ENCODE measurements around the gene TACR1.
"Not testable (repeated sequence)": the region's sequence is repeated elsewhere in the genome, so short reads cannot be mapped to it uniquely, and the experiment has no call there.

Gene TACR1

DNA sequence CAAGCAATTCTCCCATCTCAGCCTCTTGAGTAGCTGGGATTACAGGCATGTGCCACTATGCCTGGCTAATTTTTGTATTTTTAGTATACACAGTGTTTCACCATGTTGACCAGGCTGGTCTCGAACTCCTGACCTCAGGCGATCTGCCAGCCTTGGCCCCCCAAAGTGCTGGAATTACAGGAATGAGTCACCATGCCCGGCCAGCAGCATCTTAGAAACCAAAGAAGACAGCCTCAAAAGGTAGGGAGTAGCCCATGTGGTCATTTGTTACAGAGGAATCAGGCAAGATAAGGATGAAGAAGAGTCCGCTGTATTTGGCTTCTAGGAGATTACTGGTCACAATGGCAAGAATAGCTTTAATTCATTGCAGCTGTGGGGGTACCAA, 53.1 kb downstream of the TACR1 start:
- not testable (repeated sequence) for DNase-seq (ENCODE audit: low spot score)

DNA sequence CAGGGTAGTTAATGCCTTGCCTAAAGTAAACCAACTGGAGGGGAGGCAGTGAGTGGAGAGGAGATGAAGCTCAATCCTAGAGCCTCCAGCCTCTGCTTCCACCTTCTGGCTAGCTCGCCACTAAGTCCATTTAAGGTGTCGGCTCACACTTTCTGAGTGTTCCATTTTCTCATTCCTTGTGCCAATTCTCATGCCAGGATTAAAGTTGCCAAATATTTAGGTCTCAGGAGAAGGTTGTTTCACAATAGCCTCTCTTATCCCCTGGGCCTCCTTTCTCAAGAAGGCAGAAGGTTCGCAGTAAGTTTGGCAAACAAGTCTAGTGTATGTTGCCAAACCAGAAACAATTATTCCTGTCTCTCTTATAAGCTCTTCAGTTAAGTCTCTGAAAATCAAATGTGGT, 57.2 kb downstream of the TACR1 start:
- no peak for DNase-seq (ENCODE audit: low spot score)

DNA sequence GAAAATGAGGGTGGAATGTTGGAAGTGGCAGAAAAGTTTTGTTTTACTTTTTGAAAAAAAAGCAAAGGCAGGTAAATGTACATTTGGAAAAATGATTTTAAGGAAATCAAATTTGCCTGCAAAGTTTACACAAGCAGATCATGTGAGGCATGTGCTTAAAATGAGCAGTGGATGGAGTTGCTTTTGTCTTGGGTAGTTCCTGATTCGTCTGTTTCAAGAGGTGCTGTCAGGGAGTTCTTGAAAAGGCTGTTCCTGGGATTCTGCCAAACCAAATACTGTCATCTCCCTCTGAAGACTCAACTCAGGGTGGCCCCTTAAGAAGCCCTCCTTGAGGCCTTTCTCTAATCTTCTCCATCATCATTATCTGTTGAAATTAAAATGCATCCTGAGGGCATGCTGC, 59.0 kb downstream of the TACR1 start:
- no peak for DNase-seq (ENCODE audit: low spot score)

DNA sequence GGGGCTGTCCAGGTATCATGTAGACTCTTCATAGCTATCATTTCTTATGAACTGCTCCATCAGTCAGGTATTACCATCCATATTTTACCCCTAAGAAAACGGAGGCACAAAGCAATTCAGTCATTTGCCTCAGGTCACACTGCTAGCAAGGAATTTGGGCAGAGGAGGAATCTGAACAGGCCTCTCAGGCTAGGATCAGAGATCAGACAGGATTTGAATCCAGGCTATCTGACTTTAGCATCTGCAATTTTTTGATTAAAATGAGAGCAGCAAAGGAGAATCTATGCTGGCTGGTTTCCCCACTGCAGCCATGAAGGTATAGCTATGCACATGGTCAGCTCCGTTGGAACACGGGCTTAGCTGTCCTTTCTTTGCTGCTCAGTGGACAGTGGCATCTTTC, 60.1 kb downstream of the TACR1 start:
- no peak for DNase-seq (ENCODE audit: low spot score)

DNA sequence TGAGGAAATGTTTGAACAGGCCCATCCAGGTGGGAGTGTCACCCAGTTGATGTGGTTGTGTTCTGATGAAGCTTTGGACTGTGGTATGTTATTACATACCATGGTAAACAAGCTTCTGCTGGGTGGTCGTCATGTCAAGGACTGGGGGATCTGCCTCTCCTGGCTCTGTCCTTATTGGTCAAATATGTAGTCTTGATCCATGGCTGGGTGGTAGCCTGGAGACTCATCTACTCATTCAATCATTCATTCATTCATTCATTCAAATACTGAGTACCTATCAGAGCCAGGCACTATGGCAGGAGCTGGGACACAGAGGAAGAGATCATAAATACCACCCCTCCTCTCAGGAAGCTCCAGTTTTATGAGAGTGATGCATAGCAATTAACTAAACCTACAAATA, 60.8 kb downstream of the TACR1 start:
- DNase-seq (ENCODE audit: low spot score) = no peak

DNA sequence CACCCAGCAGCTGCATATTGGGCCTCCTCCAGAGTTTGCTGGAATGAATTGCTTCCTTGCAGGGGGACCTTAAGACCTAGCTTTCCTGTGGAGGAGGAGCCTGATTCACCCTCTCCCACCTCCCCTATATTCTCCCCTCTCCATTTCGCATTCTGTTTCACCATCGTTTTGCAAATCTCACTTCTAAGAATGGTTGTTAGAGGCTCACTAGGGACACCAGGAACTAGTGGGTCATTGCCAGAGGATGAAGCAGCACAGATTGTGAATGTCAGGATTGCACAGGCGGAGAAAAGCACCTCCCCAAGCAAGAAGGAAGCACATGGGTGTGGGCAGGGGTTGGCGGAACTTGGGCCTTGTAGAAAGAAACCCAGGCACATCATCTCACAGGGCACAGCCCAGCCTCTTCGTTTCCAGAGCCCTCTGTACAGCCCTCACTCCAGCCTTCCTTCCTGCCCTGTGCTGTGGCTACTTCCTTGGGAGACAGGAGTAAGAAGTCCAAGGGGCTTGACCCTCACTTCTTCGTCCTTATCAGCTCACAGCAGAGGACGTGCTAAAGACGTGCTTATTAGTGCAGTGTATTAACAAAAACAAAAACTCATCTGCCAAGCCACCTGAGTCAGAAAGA, 63.4 kb downstream of the TACR1 start:
- DNase-seq (ENCODE audit: low spot score) = no peak

DNA sequence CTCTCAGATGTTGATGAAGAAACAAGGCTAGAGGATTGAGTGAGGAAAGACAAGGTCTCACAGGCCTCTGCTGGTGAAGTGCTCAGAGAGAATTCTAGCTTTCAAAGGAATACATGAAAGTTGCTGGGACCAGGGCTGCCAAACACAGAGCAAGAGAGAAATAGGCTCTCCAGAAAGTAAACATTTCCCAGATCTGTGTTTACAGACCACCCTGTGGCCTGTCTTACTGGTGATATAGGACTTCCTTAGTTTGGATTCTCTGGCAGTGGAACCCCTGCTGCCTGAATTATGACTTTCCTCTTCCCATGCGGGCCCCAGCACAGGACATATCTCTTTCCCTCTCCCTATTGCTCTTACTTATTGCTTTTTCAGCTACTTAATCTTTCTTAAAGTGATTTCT, 64.5 kb downstream of the TACR1 start:
- no peak for DNase-seq (ENCODE audit: low spot score)

DNA sequence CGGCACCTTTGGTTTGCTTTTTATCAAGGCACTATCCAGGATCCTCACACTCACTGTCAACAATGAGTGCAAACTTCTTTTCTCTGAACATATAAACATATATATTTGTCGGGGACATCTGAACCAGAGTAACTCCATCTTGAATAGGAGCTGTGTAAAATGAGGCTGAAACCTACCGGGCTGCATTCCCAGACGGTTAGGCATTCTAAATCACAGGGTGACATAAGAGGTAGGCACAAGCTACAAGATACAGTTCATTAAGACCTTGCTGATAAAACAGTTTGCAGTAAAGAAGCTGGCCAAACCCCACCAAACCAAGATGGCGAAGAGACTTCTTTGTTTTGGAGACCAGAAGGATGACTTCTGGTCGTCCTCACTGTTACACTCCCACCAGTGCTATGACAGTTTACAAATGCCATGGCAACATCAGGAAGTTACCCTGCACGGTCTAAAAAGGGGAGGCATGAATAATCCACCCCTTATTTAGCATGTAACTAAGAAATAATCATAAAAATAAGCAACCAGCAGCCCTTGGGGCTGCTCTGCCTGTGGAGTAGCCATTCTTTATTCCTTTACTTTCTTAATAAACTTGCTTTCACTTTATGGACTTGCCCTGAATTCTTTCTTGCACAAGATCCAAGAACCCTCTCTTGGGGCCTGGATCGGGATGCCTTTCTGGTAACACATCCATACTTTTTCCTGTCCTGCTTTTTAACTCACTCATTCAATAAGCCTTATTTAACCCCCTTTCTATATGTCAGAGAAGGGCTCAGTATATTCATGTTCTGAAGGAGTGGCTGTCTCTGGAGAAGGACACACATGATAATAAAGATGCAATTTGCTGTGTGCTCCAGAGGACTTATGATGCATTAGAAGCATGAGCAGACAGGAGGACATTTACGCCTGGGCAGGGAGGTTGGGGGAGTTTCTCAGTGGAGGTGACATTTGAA, 65.4 kb downstream of the TACR1 start:
- no peak for DNase-seq (ENCODE audit: low spot score)

DNA sequence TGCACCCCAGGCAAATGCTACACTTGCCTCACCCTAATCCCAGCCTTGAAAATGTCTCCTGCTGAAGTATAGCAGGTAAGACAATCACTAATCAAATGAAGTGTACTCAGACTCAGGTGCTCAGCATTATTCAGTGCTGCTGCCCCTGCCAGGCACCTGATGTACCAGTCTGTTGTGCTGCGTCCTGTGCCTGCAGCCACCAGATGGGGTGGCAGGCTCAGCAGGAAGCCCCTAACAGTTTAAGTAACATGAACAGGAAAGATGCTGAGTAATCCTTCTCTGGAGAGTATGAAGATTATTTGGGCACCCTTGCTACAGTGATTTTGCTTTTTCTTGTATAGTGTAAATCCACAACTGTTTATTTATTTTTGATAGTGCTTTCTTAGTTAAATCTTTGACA, 69.1 kb downstream of the TACR1 start:
- no peak for DNase-seq (ENCODE audit: low spot score)

DNA sequence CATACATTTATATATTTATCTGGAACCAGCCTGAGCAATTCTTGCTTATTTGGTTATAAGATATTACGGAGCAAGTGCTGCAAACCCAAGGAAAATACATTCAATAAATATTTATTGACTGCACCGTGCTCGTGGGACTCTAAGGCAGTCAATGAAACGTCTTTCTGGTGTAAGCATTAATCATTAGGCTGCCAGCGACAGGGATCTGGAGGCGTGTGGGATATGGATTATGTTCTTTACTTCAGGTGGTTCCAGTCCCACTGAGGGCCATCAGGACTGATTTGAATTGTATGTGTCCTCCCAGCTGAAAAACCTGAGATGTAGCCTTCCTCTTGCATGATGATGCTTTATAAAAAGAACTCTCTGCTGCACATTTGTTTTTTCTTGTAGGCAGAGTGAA, 75.4 kb downstream of the TACR1 start:
- DNase-seq (ENCODE audit: low spot score) = no peak

DNA sequence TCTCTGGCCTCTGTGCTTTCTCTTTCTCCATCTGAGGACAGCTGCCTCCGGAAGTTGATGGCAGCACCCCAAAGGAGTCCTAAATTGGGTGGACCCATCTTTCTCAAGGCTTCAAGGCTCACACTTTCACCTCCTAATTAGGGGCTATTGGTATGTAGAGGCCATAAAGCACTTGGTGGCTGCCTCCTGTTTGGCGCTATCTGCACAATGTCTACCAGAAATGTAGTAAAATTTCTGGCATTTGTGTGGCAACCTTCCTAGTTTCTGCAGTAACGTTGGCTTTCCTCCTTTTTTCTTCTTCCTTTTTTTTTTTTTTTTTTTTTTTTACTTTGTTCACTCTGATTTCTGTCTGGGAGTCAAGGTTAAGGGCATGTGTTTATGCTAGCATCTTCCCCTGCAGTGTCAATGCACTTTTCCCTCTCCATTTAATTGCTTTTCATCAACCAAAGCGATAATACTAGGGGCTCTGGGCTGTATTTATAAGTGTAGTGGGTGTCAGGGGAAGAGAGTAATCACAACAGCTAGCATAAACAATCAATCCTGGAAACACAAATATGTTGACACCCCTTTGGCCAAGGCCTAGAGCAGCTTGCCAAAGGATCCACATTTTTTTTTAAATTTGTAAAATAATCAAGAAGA, 86.0 kb downstream of the TACR1 start:
- no peak for DNase-seq (ENCODE audit: low spot score)

DNA sequence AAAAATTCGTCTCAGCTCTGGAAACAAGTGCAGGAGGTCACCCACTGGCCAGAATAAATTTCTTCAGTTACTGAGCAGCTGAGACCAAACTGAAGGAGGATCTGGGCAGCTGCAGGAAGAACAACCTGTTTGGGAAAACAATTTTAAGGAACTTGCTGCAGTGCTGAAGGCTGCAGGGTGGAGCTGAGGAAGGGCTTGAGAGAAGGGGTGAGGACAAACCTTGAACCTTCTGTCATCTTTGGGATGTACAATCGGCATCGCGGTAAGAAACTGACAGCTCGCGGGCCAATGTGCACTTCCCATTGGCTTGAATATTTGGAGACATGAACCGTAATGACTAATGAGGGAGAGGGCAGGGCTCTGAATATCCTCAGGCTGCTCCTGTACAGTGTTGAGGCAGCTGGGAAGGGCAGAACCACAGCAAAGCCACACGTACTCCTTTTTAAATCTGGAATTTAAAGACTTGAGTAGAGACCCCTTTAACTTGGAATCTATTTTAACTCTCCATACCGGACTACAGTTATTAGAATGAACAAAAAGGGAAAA, 90.3 kb downstream of the TACR1 start:
- DNase-seq (ENCODE audit: low spot score) = no peak

DNA sequence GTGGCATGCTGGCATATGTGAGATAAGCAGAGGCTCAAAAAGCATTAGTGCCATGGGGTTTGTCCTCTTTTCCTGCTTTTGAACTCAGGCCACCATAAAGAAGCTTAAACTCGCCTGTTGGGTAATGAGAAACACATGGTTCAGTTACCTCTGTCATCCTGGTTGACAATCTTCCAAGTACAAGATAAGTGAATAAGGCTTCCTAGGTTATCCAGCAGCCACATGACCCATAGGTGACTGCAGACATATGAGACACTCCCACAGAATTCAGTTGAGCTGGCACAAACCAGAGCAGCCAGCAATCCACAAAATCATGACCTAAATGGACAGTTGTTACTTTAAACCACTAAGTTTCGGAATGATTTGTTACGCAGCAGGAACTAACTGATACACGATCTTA, 97.3 kb downstream of the TACR1 start:
- no peak for DNase-seq (ENCODE audit: low spot score)

DNA sequence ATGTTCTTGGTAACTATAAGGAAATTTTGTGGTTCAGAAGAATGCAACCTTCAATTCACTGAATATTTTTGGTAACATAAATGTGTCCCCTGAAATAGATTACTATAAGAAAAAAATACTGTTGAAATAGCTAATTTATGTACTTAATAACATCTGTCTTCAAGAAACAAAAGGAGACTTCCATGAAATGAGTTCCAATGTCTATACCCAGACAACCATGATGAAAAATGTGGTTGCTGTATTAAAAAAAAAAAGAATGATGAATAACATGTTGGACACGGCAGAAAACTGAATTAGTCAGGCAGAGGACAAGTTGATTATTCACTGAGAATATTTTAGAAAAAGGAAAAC, 98.5 kb downstream of the TACR1 start:
- DNase-seq (ENCODE audit: low spot score) = no peak

DNA sequence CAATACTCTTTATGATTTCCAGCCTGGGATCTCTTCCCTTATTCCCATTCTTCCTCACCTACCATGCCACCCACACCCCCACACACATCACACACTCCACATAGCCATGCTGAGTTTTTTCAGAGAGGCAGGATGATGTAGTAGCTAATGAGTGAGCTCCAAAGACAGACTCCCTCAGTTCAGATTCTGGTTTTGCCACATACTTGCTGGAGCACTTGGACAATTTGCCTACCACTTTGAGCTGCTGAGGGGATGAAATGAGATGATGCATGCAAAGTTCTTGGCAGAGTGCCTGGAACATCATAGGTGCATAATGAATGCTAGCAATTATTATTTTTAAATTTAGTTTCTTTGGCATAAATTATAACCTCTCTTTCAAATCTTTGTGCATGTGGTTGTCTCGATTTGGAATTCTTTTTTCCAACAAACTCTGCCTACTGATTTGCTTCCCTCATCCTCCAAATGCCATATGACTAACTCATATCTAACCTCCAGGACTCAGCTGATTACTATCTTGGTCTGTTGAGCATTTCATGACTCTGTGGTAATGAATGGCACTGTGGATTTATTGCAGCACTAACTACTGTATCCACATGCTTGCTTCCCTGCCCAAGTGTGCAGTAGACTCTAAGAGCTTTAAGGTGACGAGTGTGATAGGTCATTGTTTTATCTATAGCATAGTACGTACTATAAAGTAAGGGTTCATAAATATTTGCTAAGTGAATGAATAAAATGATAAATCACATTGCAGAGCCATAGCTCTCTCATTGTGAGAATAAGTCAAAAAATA, 99.1 kb downstream of the TACR1 start:
- no peak for DNase-seq (ENCODE audit: low spot score)

DNA sequence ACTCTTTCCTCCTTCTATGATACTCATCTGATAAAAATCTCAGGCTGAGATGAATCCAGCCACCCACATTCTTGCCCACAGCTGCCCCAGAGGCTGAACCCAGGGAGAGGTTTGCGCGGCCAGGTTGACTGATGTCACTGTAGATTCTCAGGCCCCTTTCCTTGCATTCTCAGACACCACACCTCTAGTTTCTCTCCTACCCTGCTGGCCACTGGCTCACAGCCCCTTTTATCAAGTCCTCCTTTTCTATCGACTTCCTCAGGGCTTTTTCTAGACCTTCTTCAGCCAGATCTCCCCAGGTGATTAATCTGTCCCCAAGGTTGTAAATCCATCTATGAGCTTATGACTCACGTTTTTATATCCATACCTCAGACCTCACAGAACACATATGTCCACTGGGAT, 99.8 kb downstream of the TACR1 start:
- no peak for DNase-seq (ENCODE audit: low spot score)

DNA sequence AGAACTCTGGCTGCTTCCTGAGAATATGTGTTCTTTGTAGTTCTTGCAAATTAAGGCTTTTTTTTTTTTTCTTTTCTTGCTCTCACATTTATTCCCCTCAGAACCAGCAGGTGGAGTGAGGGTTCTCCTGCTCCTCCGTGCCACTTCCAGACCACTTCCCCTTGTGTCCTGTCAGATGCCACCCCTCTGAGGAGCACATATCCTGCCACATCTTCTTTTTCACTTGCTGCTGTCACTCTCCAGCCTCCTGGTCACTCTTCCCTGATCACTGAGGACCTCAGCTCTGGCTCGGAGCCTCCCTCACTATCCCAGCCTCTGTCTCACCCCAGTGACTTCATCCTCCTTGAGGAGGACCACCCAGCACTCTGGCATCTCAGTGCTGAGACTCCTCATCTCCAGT, 100.5 kb downstream of the TACR1 start:
- DNase-seq (ENCODE audit: low spot score) = no peak

DNA sequence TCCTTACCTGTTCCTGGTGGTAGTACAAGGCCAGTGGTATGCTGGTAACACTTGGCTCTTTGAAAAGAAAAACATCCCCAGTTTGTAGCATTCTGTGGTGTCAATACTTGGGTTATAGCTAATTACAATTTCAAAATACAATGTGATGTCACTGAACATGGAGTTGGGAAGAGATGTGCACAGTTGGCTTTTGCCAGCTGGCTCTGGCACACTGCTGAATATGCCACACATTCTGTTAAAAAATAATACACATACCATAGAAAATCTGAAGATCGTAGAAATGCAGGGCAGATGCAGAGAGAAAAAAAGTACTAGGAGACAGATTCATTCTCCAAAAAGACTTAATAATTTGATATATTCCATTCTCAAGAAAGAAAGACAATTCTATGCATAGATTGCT, 101.5 kb downstream of the TACR1 start:
- no peak for DNase-seq (ENCODE audit: low spot score)

DNA sequence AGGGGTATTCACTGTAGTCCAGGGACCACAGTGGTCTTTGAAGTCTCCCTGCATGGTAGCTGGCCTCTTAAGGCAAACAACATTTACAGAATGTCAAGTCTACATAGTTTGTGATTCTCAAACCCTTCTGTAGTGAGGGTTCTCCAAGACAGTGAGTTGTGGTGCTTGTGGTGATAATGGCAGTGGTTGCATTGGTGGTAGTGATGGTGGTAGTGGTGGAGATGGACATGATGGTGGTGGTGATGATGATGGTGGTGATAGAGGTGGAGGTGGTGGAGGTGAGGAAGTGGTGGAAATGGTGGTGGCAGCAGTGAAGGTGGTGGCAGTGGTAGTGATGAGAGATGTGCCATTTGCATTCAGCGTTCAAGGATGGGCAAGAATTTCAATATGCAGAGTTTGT, 104.9 kb downstream of the TACR1 start:
- no peak for DNase-seq (ENCODE audit: low spot score)

DNA sequence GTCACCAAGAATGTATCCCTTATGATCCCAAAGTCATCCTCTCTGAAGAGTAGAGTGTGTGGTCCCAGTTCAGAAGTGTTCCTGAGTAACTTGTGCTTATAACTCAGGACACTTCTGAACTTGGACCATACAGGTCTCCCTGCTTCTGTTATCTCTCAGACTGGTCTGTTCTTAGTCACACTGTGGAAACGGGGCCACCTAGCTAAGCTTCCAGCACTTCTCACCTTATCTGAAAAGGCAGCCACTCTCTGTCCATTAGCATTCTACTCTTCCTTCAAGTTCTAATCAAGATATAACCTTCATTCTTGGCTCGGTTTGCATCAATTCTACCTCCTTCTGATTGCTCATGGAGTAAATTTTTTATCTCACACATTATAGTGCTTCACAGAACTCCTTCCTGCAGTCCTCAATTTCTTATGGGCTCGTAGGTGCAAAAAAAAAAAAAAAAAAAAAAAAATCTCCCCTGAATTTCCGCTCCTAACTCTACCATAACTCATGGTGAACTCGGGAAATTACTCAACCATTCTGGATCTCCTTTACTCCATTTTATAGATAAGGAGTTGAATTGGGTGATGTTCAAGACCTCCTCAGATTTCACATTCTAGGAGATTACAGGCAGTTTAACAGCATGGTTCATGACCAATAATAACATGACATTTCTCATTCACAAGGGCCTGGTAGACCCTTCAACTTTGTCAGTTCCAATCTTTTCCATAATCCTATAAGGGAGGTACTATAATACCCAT, 108.4 kb downstream of the TACR1 start:
- no peak for DNase-seq (ENCODE audit: low spot score)

DNA sequence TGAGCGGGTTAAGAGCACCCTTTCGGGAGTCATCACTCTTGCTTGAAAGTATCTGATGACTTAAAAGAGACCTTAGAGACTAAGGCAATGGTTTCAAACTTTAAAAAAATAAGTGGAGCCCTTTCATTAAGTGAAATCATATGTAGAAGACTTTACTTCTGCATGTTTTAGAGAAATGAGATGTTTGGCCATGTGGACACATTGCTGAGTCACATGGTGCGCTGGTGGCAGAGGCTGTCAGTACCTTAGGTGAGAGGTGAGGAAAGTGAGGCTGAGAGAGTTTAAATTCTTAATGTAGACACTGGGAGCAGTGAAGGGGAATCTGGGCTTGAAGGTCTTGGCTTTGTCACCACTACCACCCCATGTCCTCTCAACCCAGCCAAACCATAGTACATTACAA, 109.8 kb downstream of the TACR1 start:
- DNase-seq (ENCODE audit: low spot score) = no peak

DNA sequence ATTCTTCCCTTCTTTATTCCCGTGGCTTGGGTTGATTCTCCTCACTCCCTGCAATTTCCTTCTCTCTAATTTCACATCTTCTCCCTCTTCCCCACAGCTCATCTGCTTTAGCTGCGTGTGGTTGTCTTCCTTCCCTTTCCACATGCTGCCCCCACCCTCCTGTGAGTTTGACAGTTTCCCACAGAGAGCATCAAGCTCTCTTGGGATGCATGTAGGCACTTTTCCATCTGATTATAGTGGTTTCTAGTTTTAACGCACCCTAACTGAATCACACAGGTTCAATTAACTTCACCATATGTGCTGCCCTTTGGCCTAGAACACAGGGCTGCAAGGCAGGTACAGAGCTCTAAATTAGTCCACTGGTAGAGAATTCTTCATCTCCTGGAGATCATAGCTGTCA, 110.5 kb downstream of the TACR1 start:
- DNase-seq (ENCODE audit: low spot score) = no peak

Data from left forelimb (tissue), 1 donor.